SU-DHL-6 (cell line): ENCODE data around the gene DNAH14.
"Not testable (repeated sequence)": the region's sequence is repeated elsewhere in the genome, so short reads cannot be mapped to it uniquely, and the experiment has no call there.

ENCODE experiments used
- H2AFZ ChIP-seq: fragments of 200-600 bp; sonication (generic); 2 replicates; pipeline ENCODE4 v1.6.1; 2014; ENCODE audit warnings: low read depth, mild to moderate bottlenecking, moderate library complexity, mixed read lengths, antibody characterized with exemption, low read length; ENCODE audit not compliant: severe bottlenecking
- H3F3A ChIP-seq: fragments of 200-600 bp; shearing (Covaris generic); 2 replicates; pipeline ENCODE4 v1.6.0; 2016; ENCODE audit warnings: antibody characterized with exemption, mild to moderate bottlenecking; ENCODE audit not compliant: insufficient read depth
- H3K27ac ChIP-seq: fragments of 200-600 bp; sonication (generic); 2 replicates; pipeline ENCODE4 v1.5.1; 2016; ENCODE audit warnings: low read depth, mild to moderate bottlenecking, low read length, moderate library complexity, mixed read lengths
- H3K27me3 ChIP-seq: fragments of 200-600 bp; sonication (generic), shearing (Covaris generic); 2 replicates; pipeline ENCODE4 v1.6.0; 2014; ENCODE audit warnings: mild to moderate bottlenecking, low read length
- H3K36me3 ChIP-seq: fragments of 200-600 bp; sonication (generic); 2 replicates; pipeline ENCODE4 v1.6.1; 2014; ENCODE audit warnings: mild to moderate bottlenecking, low read length, mixed read lengths
- H3K4me2 ChIP-seq: fragments of 300-600, 200-600 bp; shearing (Covaris generic), sonication (generic); 2 replicates; pipeline ENCODE4 v1.6.0; 2014; ENCODE audit warnings: low read length, low read depth, mild to moderate bottlenecking; ENCODE audit not compliant: poor library complexity, severe bottlenecking
- H3K4me3 ChIP-seq: fragments of 200-600 bp; sonication (generic); 2 replicates; pipeline ENCODE4 v1.5.1; 2014; ENCODE audit warnings: antibody characterized with exemption, low read length, mild to moderate bottlenecking, mixed read lengths; ENCODE audit not compliant: insufficient read depth, poor library complexity, severe bottlenecking
- H3K79me2 ChIP-seq: fragments of 200-600 bp; sonication (generic); 2 replicates; pipeline ENCODE4 v1.6.1; 2014; ENCODE audit warnings: mild to moderate bottlenecking, low read length, moderate library complexity; ENCODE audit not compliant: insufficient read depth
- H3K9ac ChIP-seq: fragments of 200-600 bp; sonication (generic); 2 replicates; pipeline ENCODE4 v1.7.0; 2014; ENCODE audit warnings: mild to moderate bottlenecking, low read length
- H3K9me2 ChIP-seq: fragments of 200-600 bp; sonication (generic); replicated peaks from 2 replicates; pipeline ENCODE4 v1.6.1; 2014; ENCODE audit warnings: low read length; ENCODE audit not compliant: insufficient read depth
- H3K9me3 ChIP-seq: fragments of 200-600 bp; sonication (generic); 2 replicates; pipeline ENCODE4 v1.6.1; 2014; ENCODE audit warnings: low read length, mixed read lengths; ENCODE audit not compliant: insufficient read depth
- H4K20me1 ChIP-seq: fragments of 200-600 bp; sonication (generic); 2 replicates; pipeline ENCODE4 v1.6.1; 2014; ENCODE audit warnings: low read depth, mild to moderate bottlenecking, antibody characterized with exemption, low read length, moderate library complexity, mixed read lengths
- EZH2phosphoT487 ChIP-seq: fragments of 200-600 bp; sonication (generic), shearing (Covaris generic); conservative IDR thresholded peaks from 2 replicates; pipeline ENCODE4 v1.6.1; 2018; ENCODE audit warnings: mild to moderate bottlenecking, antibody characterized with exemption, low read length, moderate library complexity, mixed read lengths
- TF ChIP-seq, protein P1 (sequence below): fragments of 200-600 bp; sonication (generic); IDR thresholded peaks from one replicate; pipeline ENCODE4 v1.5.1; 2017; ENCODE audit warnings: antibody characterized with exemption, mild to moderate bottlenecking, low read length, moderate library complexity; ENCODE audit not compliant: insufficient read depth, poor library complexity, severe bottlenecking

The DNAH14 gene

DNA sequence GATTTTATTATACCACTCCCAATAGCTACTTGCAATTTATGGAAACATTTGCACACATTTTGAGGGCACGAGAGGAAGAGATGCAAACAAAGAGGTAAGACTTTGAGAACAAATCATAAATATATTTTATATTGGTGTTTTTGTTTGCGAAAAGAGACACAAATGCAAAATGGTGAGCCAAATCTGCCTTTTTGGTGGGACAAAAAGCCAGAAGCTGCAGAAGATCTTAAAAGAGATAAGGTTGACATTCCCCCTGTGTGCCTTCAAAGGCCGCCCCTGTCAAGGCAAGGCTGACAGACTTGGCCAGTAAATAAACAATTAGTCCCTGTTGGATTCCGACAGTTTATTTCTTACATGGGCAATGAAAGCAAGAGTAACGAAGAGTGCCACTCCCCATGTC lies 375.5 kb downstream of the DNAH14 start:
- no peak overlapping the region for H3K4me2 ChIP-seq

DNA sequence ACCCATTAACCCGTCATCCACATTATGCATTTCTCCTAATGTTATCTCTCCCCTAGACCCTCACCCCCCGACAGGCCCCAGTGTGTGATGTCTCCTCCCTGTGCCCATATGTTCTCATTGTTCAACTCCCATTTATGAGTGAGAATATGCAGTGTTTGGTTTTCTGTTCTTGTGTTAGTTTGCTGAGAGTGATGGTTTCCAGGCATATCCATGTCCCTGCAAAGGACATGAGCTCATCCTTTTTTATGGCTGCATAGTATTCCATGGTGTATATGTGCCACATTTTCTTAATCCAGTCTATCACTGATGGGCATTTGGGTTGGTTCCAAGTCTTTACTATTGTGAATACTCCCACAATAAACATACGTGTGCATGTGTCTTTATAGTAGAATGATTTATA lies 381.1 kb downstream of the DNAH14 start:
- H4K20me1 ChIP-seq, H3K9me2 ChIP-seq, H3K9me3 ChIP-seq: not testable (repeated sequence)

More for the DNA sequence above, 375.5 kb downstream of the DNAH14 start:
- Histone ChIP-seq H3K27ac (no peak overlapping the region), H3K36me3 (no peaks in the 10 kb centered on the region), H3K4me3 (no peak overlapping the region), H4K20me1 (no peaks in the 10 kb centered on the region), H3K9me2 (no peaks in the 10 kb centered on the region), H3K9me3 (no peaks in the 10 kb centered on the region), H3K27me3 (no peaks in the 10 kb centered on the region), H3K9ac (no peak overlapping the region), H2AFZ (no peak overlapping the region), H3K79me2 (no peaks in the 10 kb centered on the region), H3F3A (no peaks in the 10 kb centered on the region)
- TF ChIP-seq, protein P1, sequence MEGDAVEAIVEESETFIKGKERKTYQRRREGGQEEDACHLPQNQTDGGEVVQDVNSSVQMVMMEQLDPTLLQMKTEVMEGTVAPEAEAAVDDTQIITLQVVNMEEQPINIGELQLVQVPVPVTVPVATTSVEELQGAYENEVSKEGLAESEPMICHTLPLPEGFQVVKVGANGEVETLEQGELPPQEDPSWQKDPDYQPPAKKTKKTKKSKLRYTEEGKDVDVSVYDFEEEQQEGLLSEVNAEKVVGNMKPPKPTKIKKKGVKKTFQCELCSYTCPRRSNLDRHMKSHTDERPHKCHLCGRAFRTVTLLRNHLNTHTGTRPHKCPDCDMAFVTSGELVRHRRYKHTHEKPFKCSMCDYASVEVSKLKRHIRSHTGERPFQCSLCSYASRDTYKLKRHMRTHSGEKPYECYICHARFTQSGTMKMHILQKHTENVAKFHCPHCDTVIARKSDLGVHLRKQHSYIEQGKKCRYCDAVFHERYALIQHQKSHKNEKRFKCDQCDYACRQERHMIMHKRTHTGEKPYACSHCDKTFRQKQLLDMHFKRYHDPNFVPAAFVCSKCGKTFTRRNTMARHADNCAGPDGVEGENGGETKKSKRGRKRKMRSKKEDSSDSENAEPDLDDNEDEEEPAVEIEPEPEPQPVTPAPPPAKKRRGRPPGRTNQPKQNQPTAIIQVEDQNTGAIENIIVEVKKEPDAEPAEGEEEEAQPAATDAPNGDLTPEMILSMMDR: no peak
- TF ChIP-seq EZH2phosphoT487: no peak

DNA sequence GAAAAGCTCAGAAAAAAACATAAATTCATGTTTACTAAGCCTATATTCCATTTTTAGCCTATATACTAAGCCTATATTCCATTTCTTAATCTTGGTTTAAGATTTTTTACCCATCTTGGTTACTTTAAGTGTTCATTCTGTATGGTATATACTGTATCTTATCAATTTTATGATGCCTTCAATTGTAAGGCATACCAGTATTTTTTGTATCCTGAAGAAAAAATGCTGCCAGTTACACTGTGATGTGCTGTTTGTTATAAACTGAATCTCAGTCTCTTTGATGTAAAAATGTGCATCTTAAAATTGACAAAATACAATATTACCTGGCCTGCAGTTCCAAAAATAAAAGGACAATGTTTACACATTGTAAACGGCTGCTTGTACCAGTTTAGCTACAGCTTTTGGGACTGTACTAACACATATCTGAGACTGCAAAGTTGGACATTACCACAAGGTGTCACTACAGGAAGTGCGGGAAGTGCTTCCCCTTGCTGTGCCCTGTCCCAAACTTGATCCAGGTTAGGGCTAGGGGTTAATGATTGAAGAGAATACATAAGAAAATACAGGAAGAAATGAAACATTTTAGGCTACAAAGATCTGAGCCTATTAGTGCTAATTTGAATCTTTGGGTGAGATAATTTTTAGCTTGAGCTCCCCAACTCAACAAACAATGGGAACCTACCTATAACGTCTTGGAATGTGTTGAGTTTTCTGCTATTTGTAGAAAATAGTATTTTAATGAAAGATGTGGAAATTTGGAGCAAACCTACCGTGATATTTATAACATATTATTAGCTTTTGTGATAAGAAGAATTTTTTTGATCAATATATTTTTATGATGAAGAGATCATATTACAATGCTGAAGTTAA lies 389.5 kb downstream of the DNAH14 start:
- Histone ChIP-seq H3K9me2 (no peaks in the 10 kb centered on the region), H3K27me3 (no peaks in the 10 kb centered on the region), H3K36me3 (no peaks in the 10 kb centered on the region), H3K27ac (no peak overlapping the region), H3K79me2 (no peaks in the 10 kb centered on the region), H3K9me3 (no peaks in the 10 kb centered on the region), H3K9ac (no peak overlapping the region), H3F3A (no peaks in the 10 kb centered on the region), H3K4me2 (no peak overlapping the region), H4K20me1 (no peaks in the 10 kb centered on the region), H3K4me3 (no peak overlapping the region), H2AFZ (no peak overlapping the region)
- TF ChIP-seq, protein P1: peak; percentile 84
- TF ChIP-seq EZH2phosphoT487: no peak

More for the DNA sequence above, 381.1 kb downstream of the DNAH14 start:
- not testable (repeated sequence) for H3F3A ChIP-seq, H3K9ac ChIP-seq, H3K36me3 ChIP-seq, H2AFZ ChIP-seq, H3K27me3 ChIP-seq, H3K4me2 ChIP-seq, H3K79me2 ChIP-seq, H3K27ac ChIP-seq, H3K4me3 ChIP-seq

DNA sequence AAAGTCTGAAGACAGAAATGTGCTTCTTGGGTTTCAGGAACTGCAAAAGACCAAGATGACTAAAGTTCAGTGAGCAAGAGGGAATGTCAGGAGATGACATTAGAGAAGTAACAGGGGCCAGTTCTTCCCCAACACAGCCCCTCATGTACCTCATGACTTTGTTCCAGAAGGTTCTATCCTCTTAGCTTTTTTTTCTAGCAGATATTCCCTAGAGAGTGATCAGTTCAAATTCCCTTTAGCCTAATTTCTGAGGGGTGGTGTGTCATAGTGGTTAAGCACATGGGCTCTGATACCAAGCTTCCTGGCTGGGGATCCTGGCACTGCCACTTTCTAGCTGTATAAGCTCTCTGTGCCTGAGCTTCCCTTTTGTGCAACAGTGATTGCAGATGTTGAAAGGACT lies 390.4 kb downstream of the DNAH14 start:
- no peak overlapping the region for H3K4me2 ChIP-seq
- H4K20me1 ChIP-seq: no peaks in the 10 kb centered on the region
- H3K27me3 ChIP-seq: no peaks in the 10 kb centered on the region
- no peak overlapping the region for H3K9ac ChIP-seq
- no peaks in the 10 kb centered on the region for H3K9me3 ChIP-seq
- no peaks in the 10 kb centered on the region for H3F3A ChIP-seq
- no peak overlapping the region for H3K4me3 ChIP-seq
- no peaks in the 10 kb centered on the region for H3K79me2 ChIP-seq
- no peaks in the 10 kb centered on the region for H3K9me2 ChIP-seq
- no peaks in the 10 kb centered on the region for H3K36me3 ChIP-seq
- no peak overlapping the region for H2AFZ ChIP-seq
- no peak overlapping the region for H3K27ac ChIP-seq
- TF ChIP-seq, protein P1: no peak
- TF ChIP-seq EZH2phosphoT487: no peak
